ENCODE results near the gene EPHA2. TPM values are rescaled to one million over a fixed set of nuclear protein-coding genes. Genes with fewer than 3 reads are reported as not detected.
"Not testable (repeated sequence)": the region's sequence is repeated elsewhere in the genome, so short reads cannot be mapped to it uniquely, and the experiment has no call there.

Gene EPHA2
- total RNA-seq, 1 experiment from 2014 or later: 263 TPM

- intact Hi-C loops (cut with micrococcal nuclease; ENCODE audit: unreplicated experiment); H3K36me3 ChIP-seq (ENCODE audit: control insufficient read depth, insufficient read depth, low read length); H3K4me3 ChIP-seq (ENCODE audit: low read depth in 2 of 2, low read length in 2 of 2); BruUV-seq (replicated peaks); DNase-seq (ENCODE audit: low read depth, low spot score); H3K27me3 ChIP-seq (ENCODE audit: control insufficient read depth, insufficient read depth, low read length); ATAC-seq; H3K9me3 ChIP-seq (ENCODE audit: control insufficient read depth, insufficient read depth, low read depth, low read length); in situ Hi-C loops (cut with HindIII; ENCODE audit: low pct_unique_long_range_greater_than_20kb, low sequenced_read_pairs): not testable (repeated sequence)
- CTCF ChIA-PET: interaction anchor here (0.7 kb wide), 1 partner anchor 81 kb away, joined by 4 read pairs; no protein-coding TSS in a partner anchor
- H3K4me1 ChIP-seq (ENCODE audit: control insufficient read depth, insufficient read depth, low read length): peaks cover 68% of the 10 kb centered on the region
- POLR2A ChIA-PET: interaction anchor here (0.7 to 0.9 kb wide), 3 partner anchors 8 to 19 kb away, joined by 3 to 5 read pairs (median 3); partner anchors contain the start of gene EPHA2
- peak overlapping the region; percentile 92 for H3K27ac ChIP-seq (ENCODE audit: low read length)
Observed at GRCh38 chr1:16163608-16164212, 7.8 kb upstream of the EPHA2 start.

DNA sequence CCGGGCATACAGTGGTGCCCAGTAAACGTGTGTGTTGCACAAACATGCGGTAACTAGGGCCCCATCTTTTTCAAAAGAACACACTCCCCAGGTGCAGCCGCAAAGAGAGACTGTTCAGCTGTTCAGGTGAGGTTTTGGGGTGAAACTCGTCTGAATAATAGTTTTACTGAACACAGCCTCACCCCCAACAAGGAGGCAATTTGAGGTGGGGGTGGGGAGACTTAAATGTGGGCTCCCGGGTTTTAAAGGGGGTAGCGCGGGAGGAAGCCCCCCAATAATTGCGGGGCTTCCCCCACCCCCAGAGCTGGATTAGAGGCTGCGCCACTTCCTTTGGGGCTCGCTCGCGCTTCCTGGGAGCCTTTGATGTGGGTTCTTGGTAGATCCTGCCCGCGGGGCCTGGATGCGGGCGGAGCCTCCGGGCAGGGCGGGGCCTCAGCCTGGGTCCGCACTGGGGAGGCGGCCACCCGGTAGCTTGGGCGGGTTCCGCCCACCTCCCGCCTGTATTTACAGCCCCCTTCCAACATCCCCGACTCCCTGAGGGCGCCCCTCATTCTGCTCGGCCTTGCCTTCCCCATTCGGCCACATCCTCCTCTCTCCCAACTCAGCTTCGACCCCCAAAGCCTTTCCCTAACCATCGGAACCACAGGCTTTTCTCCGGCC, 6.4 kb upstream of the EPHA2 start:
- POLR2A ChIA-PET: interaction anchor here (0.6 to 1.0 kb wide), 3 partner anchors 8 to 15 kb away, joined by 3 to 5 read pairs (median 3); no protein-coding TSS in a partner anchor
- peak; percentile 65 for ATAC-seq
- CTCF ChIA-PET: interaction anchor here (0.7 kb wide), 1 partner anchor 73 kb away, joined by 12 read pairs; no protein-coding TSS in a partner anchor
- no peak for DNase-seq (ENCODE audit: low read depth, low spot score)
- H3K4me1 ChIP-seq (ENCODE audit: control insufficient read depth, insufficient read depth, low read length): peaks cover 70% of the 10 kb centered on the region
- BruUV-seq (replicated peaks): no TSS peak
- peak overlapping the region; percentile 62 for H3K27ac ChIP-seq (ENCODE audit: low read length)
- H3K27me3 ChIP-seq (ENCODE audit: control insufficient read depth, insufficient read depth, low read length): no peaks in the 10 kb centered on the region
- in situ Hi-C loops (cut with HindIII; ENCODE audit: low pct_unique_long_range_greater_than_20kb, low sequenced_read_pairs) (no loop called here), intact Hi-C loops (cut with micrococcal nuclease; ENCODE audit: unreplicated experiment) (no loop called here)
- no peaks in the 10 kb centered on the region for H3K36me3 ChIP-seq (ENCODE audit: control insufficient read depth, insufficient read depth, low read length)
- H3K4me3 ChIP-seq (ENCODE audit: low read depth in 2 of 2, low read length in 2 of 2): peak overlapping the region; percentile 8 to 45
- H3K9me3 ChIP-seq (ENCODE audit: control insufficient read depth, insufficient read depth, low read depth, low read length): no peaks in the 10 kb centered on the region
- no peak for TF ChIP-seq POLR2AphosphoS5 (IDR thresholded peaks at IDR 0.05; ENCODE audit: low read depth, low read length)
- peak; percentile 99 for TF ChIP-seq TCF7L2 (IDR thresholded peaks at IDR 0.05; ENCODE audit: low read depth, low read length)

DNA sequence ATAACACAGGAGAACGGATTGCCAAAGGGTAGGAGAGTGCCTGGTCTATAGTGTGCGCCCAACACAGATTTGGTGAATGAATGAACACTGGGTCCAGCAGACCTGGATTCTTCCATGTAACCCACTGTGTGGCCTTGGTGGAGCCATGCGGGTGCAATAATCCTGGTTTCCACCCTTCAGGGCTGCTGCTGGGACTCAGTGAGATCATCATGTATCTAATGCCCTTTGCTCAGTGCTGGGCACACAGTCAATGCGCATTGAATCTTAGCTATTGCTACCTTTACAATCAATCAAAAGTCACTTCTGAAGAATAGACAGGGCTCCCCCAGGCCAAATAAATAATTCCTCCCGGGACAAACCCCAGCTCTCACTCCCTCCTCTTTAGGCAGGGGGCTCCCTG, 5.8 kb upstream of the EPHA2 start:
- BruUV-seq (replicated peaks): no TSS peak
- Histone ChIP-seq H3K27ac (ENCODE audit: low read length) (peak overlapping the region; percentile 62), H3K9me3 (ENCODE audit: control insufficient read depth, insufficient read depth, low read depth, low read length) (no peaks in the 10 kb centered on the region), H3K27me3 (ENCODE audit: control insufficient read depth, insufficient read depth, low read length) (no peaks in the 10 kb centered on the region), H3K4me3 (ENCODE audit: low read depth in 2 of 2, low read length in 2 of 2) (no peak overlapping the region), H3K36me3 (ENCODE audit: control insufficient read depth, insufficient read depth, low read length) (no peaks in the 10 kb centered on the region), H3K4me1 (ENCODE audit: control insufficient read depth, insufficient read depth, low read length) (peaks cover 74% of the 10 kb centered on the region)
- in situ Hi-C loops (cut with HindIII; ENCODE audit: low pct_unique_long_range_greater_than_20kb, low sequenced_read_pairs): no loop called here
- DNase-seq (ENCODE audit: low read depth, low spot score) (no peak), ATAC-seq (no peak)
- POLR2A ChIA-PET: interaction anchor here (0.6 kb wide), 2 partner anchors 8 to 14 kb away, joined by 3 read pairs; no protein-coding TSS in a partner anchor
- TF ChIP-seq TCF7L2 (IDR thresholded peaks at IDR 0.05; ENCODE audit: low read depth, low read length) (no peak), SIN3A (IDR thresholded peaks at IDR 0.05; ENCODE audit: borderline replicate concordance, insufficient read depth, low read depth, low read length) (no peak), CTCF (IDR thresholded peaks at IDR 0.05) (no peak), POLR2AphosphoS5 (IDR thresholded peaks at IDR 0.05; ENCODE audit: low read depth, low read length) (no peak)
- TF ChIP-seq, protein P1, sequence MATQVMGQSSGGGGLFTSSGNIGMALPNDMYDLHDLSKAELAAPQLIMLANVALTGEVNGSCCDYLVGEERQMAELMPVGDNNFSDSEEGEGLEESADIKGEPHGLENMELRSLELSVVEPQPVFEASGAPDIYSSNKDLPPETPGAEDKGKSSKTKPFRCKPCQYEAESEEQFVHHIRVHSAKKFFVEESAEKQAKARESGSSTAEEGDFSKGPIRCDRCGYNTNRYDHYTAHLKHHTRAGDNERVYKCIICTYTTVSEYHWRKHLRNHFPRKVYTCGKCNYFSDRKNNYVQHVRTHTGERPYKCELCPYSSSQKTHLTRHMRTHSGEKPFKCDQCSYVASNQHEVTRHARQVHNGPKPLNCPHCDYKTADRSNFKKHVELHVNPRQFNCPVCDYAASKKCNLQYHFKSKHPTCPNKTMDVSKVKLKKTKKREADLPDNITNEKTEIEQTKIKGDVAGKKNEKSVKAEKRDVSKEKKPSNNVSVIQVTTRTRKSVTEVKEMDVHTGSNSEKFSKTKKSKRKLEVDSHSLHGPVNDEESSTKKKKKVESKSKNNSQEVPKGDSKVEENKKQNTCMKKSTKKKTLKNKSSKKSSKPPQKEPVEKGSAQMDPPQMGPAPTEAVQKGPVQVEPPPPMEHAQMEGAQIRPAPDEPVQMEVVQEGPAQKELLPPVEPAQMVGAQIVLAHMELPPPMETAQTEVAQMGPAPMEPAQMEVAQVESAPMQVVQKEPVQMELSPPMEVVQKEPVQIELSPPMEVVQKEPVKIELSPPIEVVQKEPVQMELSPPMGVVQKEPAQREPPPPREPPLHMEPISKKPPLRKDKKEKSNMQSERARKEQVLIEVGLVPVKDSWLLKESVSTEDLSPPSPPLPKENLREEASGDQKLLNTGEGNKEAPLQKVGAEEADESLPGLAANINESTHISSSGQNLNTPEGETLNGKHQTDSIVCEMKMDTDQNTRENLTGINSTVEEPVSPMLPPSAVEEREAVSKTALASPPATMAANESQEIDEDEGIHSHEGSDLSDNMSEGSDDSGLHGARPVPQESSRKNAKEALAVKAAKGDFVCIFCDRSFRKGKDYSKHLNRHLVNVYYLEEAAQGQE (IDR thresholded peaks at IDR 0.05; ENCODE audit: insufficient read depth in 1 of 2, low read depth in 2 of 2, low read length in 1 of 2): no peak
- intact Hi-C loops (cut with micrococcal nuclease; ENCODE audit: unreplicated experiment): no loop called here
- CTCF ChIA-PET: no interaction called here
